ENCODE results near the gene ZNF44. TPM values are rescaled to one million over a fixed set of nuclear protein-coding genes. Genes with fewer than 3 reads are reported as not detected.

ZNF44 gene
- total RNA-seq, 1 donor from 2014 or later, result 15.2 TPM

GRCh38 chr19:12293777-12294248 lies 870 bp downstream of the ZNF44 start:
- Mint-ChIP-seq H3K36me3 (ENCODE audit: unreplicated experiment) (no peaks in the 10 kb centered on the region), H3K4me3 (ENCODE audit: unreplicated experiment) (peak overlapping the region; percentile 99), H3K27me3 (ENCODE audit: unreplicated experiment) (peaks cover 3% of the 10 kb centered on the region), H3K27ac (ENCODE audit: unreplicated experiment) (peak overlapping the region; percentile 98), H3K4me1 (ENCODE audit: low read depth, unreplicated experiment) (peaks cover 2% of the 10 kb centered on the region), H3K9me3 (ENCODE audit: unreplicated experiment) (peaks cover 8% of the 10 kb centered on the region)
- peak; percentile 61 for DNase-seq
- no peak for TF ChIP-seq CTCF (IDR thresholded peaks at IDR 0.05; ENCODE audit: partially characterized antibody, unreplicated experiment)

- no peak for TF ChIP-seq CTCF (IDR thresholded peaks at IDR 0.05; ENCODE audit: partially characterized antibody, unreplicated experiment)
- Mint-ChIP-seq H3K36me3 (ENCODE audit: unreplicated experiment) (no peaks in the 10 kb centered on the region), H3K4me1 (ENCODE audit: low read depth, unreplicated experiment) (peaks cover 2% of the 10 kb centered on the region), H3K27ac (ENCODE audit: unreplicated experiment) (no peak overlapping the region), H3K27me3 (ENCODE audit: unreplicated experiment) (peaks cover 2% of the 10 kb centered on the region), H3K4me3 (ENCODE audit: unreplicated experiment) (no peak overlapping the region), H3K9me3 (ENCODE audit: unreplicated experiment) (peaks cover 6% of the 10 kb centered on the region)
- DNase-seq, result no peak
These were observed 5.0 kb downstream of the ZNF44 start for GRCh38 chr19:12289790-12290065.

- Mint-ChIP-seq H3K27me3 (ENCODE audit: unreplicated experiment) (peaks cover 2% of the 10 kb centered on the region), H3K27ac (ENCODE audit: unreplicated experiment) (no peak overlapping the region), H3K4me1 (ENCODE audit: low read depth, unreplicated experiment) (no peaks in the 10 kb centered on the region), H3K4me3 (ENCODE audit: unreplicated experiment) (no peak overlapping the region), H3K36me3 (ENCODE audit: unreplicated experiment) (peaks cover 5% of the 10 kb centered on the region), H3K9me3 (ENCODE audit: unreplicated experiment) (peaks cover 4% of the 10 kb centered on the region)
- DNase-seq, result no peak
- TF ChIP-seq CTCF (IDR thresholded peaks at IDR 0.05; ENCODE audit: partially characterized antibody, unreplicated experiment), result no peak
These were observed 6.7 kb downstream of the ZNF44 start for GRCh38 chr19:12287958-12288500.

GRCh38 chr19:12284631-12285030 lies 10.1 kb downstream of the ZNF44 start:
- no peak overlapping the region for H3K27ac Mint-ChIP-seq (ENCODE audit: unreplicated experiment)

More at GRCh38 chr19:12284631-12285030, 10.1 kb downstream of the ZNF44 start:
- Mint-ChIP-seq H3K4me3 (ENCODE audit: unreplicated experiment) (no peak overlapping the region), H3K9me3 (ENCODE audit: unreplicated experiment) (no peaks in the 10 kb centered on the region), H3K27me3 (ENCODE audit: unreplicated experiment) (peaks cover 2% of the 10 kb centered on the region), H3K4me1 (ENCODE audit: low read depth, unreplicated experiment) (no peaks in the 10 kb centered on the region), H3K36me3 (ENCODE audit: unreplicated experiment) (peaks cover 5% of the 10 kb centered on the region)
- no peak for TF ChIP-seq CTCF (IDR thresholded peaks at IDR 0.05; ENCODE audit: partially characterized antibody, unreplicated experiment)
- DNase-seq, result no peak

Data from glutamatergic neuron (in vitro differentiated cells).